Activated CD4-positive, alpha-beta T cell treated with anti-CD3 and anti-CD28 coated beads for 48 hours (primary cell): ENCODE measurements around the gene MDFIC2.
"Not testable (repeated sequence)": the region's sequence is repeated elsewhere in the genome, so short reads cannot be mapped to it uniquely, and the experiment has no call there.

ENCODE experiments used
- DNase-seq: peaks from one replicate; pipeline ENCODE4 v3.0.0-alpha.2; 2020

The MDFIC2 gene

DNA sequence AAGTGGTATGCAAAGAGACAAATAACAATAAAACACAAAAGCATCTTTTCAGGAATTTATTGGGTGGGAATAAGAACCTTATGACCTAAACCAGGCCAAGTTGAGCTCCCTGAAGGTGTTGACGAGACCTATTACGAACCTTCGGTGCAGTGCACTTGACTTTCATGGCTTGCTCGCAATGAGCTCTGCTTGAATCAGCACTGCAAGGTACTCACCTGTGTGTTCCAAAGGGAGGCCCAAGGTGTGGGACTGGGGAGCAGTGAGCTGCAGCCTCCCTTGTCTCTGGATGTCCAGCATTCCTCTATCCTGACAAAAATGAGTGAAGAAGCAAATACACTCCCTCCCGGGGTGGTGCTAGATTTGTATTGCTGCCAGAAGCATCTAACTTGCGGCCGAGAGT, at the start of gene MDFIC2:
TSS of gene MDFIC2 (minus strand) at position 303 of the 400 bp plus-strand sequence. CDS start 665 bp downstream, outside the sequence.
- DNase-seq, result no peak

DNA sequence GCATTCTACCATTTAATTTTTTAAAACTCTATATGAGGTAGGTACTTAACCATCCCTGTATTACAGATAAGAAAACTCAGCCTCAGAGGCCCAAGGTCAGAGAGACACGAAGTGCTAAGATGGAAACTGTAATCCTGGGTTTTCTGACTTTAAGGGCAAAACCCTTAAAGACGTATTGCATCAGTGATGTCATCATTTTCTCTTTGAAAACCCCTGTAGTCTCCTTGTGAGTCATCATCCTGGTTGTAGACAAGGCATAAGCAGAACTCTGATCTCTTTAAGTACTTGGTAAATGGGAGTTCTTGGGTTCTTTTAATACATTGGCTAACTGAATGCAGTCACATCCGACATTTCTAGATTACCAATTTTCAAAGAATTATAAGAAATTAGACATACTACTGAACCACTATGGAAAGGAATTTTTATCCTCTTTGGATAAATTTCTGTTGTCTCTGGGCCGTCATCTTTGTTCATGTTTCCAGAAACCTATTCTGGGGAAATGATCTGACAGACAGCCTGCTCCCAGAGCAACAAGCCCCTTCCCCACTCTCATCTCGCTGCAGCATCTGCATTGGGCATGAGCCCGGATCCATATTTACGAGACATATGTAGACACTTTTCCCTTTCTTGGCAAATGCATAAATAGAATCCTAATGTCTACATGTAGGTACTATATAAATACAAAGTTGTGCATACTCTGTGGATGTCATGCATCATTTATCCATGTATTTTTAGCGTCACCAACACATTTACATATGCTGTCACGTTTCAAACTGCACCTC, 48.7 kb upstream of the MDFIC2 start:
- no peak for DNase-seq

DNA sequence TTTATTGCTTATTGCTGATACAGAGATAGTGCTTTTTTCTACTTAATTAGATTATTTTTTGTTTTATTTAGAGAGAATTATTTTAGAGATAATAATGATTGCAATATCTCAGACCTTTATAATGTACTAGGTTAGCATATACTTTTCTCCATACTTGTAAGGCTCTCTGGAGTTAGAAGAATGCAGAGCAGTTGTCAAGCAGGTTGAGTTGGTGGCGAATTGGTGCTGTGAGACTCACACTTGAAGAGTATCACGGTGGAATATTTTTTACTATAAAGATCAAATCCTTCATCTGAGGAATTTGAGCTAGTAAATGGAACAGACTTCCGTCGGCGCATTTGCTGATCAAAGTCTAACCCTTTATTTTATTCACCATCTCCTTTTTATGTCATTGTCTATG, 47.3 kb upstream of the MDFIC2 start:
- no peak for DNase-seq

DNA sequence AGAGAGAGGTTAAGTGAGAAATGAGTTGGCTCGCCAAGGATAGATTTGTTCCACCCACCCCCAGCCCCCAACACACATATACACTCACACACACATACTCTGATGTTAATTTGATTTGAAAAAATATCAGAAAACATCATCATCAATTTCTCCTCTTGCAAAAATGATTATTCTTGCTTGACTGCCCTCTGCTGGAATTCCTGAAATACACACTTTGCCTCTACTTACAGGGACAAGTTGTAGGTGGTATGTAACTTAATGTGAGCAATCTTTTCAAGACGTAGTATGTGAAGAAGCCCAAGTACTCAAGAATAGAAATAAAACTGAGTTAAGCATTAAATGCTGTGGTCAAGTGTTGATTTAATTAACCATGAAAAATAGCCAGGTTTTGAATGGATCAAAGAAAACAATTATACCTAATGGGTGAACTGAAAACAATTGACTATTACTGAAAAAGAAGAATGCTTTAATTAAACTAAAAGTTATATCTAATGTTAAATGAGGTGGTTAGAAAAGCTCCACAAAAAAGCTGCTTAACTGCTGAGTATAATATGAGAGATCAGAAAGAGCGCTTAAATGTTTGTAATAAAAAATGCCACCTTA, 46.6 kb upstream of the MDFIC2 start:
- no peak for DNase-seq

DNA sequence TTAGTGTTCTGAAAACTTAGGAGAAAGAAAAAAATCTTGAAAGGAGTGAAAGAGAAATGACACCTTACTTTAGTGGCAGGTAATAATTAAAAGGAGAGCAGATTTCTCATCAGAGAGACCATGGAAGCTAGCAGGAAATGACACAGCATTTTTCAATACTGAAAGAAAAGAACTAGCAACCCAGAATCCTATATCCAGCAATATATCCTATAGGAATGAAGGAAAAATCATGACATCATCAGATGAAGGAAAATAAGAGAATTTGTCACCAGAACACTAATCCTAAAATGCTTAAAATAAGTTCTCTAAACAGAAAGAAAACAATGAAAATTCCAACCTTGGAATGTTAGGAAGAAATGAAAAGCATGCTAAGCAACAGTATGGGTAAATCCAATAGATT, 39.8 kb upstream of the MDFIC2 start:
- DNase-seq, result no peak

DNA sequence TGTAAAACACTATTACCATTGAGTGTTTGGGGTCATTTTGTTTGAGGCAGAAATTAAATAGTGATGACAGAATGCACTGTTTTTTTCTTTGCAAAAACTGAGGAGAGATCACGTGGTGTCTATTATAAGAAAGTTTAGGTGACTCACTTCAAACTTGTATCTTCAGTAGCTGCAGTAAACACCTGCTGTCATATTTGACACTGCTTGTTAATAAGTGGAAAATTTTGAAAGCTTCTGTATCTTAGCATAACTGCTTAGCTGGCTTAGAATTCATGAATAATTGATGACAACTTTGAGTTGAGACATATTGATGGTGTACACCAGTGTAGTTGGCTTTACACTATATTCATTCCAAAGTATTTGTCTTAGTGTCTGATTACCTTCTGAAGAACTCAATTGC, 29.7 kb upstream of the MDFIC2 start:
- DNase-seq, result no peak

DNA sequence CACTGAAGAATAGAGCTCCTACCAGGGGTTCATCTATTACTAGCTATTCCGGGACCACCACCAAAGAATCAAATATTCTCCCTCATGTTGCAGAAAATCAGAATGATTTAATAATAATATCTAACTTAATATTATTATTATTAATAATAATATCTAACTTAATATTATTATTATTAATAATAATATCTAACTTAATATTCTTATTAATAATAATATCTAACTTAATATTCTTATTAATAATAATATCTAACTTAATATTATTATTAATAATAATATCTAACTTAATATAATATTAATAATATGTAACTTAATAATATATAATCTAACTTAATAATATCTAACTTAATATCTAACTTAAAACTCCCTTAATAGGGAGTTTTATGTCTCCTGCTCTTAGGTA, 24.4 kb upstream of the MDFIC2 start:
- DNase-seq, result not testable (repeated sequence)

DNA sequence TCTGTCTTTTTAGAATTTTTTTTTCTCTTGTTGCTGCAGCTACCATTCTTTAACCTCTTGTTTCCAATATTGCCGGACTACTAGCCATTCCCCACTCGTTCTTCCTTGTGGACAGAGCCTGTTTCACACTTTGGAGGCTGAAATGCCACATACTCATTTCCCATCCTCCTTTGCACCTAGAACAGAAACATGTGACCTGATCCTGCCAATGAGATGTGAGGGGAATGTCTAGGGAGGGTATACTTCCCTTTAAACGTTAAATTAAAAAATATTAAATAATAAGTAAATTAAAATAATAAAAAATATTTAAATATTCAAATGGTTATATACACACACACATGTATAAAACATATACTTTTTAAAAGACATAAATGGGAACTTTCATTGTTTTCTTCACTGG, 20.6 kb upstream of the MDFIC2 start:
- no peak for DNase-seq

DNA sequence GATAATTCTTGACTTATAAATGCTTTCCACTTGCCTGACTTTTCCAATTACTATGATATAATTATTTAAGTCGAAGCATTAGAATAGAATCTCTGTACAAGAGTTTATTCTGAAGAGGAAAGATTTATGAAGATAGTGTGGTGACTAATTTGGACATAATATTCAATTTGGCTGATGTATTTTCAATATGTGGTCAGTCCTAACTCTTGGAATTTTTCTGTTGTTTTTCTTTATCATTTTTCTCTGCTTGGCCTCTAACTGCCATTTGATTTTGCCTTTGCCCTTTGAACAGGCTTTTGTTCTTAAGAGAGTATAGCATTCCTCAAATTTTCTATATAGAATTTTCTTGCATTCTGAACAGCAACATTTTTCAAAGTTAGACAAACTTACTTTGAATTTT, 2.6 kb upstream of the MDFIC2 start:
- DNase-seq, result no peak

DNA sequence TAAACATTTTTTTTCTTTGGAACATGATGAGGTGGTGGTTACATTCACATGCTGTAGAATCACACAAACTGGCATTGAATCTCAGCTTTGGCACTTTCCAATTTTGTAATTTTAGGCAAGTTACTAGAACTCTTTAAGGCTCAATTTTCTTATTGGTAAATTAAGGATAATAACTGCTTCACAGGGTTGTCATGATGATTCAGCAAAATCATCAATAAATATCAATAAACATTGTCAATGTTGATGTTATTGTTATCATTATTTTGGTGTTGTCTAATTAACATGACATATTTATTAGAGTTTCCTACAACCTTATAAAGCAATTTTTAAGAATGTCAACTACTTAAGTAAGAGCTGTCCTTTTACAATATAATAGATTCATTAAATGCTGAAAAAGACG, 1.6 kb downstream of the MDFIC2 start:
- DNase-seq, result no peak

DNA sequence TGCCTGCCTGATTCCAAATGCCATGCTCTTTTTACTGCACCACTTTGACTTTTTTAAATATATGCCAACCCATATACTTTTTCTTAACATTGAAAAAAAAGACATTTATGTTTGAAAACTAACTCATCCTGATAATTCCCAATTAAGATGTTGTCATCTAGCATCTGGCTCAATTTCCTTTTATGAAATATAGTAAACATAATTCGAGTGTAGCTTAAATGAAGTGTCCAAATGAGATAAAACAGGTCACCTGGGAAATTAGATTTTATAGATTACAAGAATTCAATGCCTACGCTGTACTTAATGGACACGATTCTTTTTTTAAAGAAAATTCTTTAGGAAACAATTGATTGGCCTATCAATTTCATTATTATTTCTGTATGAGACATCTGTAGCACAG, 2.8 kb downstream of the MDFIC2 start:
- DNase-seq, result no peak

DNA sequence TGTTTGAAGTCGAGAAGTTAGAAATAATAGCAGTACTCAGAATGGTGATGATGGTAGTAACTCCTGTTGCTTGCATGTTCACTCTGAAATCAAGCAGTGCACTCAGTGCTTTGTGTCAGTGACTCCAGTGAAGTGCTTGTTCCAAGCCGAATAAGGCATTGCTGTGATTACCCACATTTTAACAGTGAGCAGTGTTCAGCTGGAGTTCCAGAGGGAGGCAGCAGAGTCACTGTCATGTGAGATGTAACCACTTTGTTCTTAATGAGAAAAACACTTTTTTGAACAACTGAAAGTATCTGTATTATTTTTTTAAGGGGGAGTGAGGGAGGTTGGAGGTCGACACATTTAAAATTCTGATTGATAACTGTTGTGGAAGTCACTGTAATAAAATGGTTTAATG, 3.7 kb downstream of the MDFIC2 start:
- no peak for DNase-seq

DNA sequence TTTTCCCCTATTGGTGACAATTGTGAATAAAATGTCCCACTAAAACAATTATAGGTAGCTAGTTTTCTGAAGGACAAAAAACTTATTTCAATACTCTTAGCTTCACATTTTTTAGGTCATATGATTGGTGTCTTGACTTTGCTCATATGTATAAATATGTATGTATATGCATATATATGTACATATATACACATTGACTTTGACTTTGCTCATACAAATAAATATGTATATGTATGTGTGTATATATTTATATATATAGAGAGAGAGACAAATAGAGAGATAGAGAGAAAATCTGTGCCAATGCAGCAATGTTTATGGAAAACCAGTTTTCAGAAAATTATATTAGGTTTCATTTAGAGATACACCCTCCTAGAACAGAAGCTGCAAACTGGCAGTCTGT, 5.7 kb downstream of the MDFIC2 start:
- DNase-seq, result no peak

DNA sequence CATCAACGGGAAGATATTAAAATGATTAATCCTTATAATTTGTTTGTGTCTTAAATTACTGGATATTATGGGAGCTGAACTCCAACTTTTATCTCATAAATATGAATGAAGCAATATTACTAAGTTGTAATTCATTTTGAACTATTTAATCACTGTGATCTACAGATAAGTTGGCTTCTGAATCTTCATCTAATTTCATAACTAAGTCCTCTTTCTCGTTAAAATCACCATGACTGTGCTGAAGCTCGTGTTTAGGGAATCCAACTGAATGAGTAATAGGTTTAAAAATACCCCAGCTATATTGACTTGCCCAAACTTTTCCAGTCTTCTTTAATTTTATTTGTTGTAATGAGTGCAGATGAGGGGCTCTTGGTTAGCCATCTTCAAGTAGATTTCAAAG, 14.1 kb downstream of the MDFIC2 start:
- no peak for DNase-seq

DNA sequence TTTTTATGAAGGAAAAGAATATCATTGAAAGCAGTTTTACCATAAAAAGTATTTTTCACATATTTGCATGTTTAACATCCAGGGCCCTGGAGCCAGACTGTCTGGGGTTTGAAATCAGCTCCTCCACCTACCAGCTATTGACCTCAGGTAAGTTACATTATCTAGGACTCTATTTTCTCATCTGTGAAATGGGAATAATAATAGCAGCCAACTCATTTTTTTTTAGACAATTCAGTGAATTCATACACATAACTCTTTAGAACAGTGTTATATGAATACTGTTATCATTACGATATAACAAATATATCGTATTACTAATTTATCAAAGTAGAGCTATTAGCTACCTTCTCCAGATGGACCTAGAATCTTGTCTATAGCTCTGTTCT, 21.3 kb downstream of the MDFIC2 start:
- DNase-seq, result no peak

DNA sequence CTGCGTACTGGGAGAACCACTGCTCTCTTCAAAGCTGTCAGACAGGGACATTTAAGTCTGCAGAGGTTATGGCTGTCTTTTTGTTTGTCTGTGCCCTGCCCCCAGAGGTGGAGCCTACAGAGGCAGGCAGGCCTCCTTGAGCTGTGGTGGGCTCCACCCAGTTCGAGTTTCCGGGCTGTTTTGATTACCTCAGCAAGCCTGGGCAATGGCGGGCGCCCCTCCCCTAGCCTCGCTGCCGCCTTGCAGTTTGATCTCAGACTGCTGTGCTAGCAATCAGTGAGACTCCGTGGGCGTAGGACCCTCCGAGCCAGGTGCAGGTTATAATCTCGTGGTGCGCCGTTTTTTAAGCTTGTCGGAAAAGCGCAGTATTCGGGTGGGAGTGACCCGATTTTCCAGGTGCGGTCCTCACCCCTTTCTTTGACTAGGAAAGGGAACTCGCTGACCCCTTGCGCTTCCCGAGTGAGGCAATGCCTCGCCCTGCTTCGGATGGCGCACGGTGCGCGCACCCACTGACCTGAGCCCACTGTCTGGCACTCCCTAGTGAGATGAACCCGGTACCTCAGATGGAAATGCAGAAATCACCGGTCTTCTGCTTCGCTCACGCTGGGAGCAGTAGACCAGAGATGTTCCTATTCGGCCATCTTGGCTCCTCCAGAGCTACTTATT, 21.9 kb downstream of the MDFIC2 start:
- not testable (repeated sequence) for DNase-seq

DNA sequence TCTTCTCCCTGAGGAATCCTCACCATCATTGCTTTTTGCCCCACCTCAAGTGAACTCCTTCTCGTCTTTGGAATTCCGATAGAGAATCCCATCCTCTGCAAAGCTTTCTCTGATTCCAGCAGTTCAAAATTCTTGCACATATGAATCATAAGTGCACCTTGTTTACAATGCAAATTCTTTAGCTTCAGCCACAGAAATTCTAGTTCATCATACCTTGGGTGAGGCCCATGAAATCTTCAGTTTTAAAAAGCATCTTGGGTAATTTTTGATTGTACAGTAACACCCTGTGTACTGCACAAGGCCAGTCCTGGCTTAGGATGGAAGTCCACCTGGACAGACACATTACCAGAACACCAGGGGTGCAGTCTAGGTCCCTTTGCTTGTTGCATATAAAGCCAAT, 30.8 kb downstream of the MDFIC2 start:
- DNase-seq, result no peak

DNA sequence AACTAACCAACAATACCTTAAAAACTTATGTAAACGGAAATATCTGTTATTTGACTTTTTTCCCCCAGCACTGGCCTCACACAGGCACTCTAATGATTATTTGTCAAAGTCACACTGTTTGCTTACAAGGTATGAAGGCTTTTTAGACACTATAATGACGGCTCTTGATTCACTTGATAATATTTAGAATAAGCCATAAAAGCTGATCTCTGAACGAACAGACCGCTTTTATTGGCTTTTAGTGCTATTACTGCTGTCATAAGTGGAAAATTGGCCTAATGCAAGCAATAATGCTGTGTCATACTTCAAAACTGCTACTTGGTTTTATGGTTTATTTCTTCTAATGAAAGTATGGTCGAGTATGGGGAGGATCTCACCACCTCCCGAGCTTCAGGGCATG, 35.1 kb downstream of the MDFIC2 start:
- DNase-seq, result no peak

DNA sequence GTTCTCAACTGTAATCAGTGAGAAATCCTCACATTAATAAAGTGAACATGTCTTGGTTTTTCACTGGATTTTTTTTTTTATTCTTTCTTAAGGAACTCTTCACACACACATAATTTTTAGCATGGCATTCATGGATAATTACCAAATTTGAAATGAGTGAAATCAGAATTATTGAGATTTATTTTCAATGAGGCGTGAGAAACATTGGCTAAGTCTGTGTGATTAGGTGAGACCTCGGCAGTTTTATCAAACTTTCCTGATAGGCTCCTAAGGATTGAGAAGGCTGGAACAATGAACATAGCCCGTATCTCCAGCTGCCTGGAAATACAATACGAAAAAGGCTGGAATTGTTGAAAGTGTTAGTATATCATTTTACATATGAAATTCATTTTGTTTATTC, 35.5 kb downstream of the MDFIC2 start:
- no peak for DNase-seq

DNA sequence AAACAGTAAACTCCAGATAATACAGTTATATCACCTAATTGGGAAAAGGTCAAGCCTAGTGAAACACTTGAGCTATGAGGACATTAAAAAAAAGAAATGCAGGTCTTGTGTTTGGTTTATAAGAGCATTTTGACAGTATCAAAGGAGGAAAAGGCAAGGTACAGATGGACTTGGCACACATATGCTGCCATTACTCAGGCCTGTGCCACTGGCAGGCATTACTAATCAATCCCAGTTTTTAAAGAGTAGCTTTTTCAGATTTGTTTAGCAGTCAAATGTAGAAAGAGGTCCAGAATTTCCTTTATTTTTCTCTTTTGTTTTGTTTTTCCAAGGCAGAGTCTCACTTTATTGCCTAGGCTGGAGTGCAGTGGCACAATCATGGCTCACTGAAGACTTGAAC, 38.9 kb downstream of the MDFIC2 start:
- DNase-seq, result no peak

DNA sequence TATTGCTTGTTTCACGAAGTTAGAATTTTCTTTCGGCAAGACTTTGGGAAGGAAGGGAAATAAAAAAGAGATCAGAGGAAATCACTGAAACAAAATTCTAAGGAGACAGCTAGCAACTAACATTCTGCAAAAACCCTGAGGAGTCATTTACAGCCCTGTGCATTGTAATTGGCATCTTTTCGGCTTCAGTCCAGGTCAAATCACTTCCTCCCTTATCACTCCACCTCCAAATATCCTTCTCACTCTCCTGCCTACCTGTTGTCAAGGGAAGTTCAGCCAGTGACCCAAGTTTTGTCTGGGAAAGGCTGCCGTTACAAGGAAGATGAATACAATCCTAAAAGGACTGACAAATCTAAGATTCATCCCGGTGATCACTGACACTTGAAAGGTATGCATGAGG, 39.6 kb downstream of the MDFIC2 start:
- DNase-seq, result no peak

DNA sequence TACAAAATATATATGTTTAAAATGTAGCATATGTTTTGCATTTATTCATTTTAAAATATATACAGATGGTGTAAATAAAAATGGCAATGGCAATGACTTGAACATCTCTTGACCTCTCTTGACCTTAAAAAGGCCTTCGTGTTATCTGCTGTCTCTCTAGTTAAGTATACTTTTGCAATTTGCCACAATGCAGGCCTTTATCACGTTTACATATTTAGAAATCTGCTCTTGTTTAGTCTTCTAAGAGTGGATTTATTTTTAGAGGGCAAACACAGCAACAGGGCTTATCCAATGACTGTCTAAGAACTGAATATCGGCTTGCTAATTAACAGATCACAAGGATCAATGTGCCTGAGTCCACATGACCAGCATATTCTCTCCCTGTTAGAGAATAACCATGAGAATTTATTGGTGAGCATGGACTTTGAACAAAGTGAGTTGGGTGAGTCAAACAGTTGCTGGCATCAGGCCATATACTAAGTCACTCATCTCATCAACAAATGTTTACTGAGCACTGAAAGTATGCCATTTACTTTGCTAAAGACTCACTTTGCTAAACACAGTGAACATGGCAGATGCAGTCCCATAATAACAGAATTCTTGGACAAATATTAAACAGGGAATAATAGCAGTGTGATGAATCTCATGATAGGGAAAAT, 48.2 kb downstream of the MDFIC2 start:
- DNase-seq, result no peak

DNA sequence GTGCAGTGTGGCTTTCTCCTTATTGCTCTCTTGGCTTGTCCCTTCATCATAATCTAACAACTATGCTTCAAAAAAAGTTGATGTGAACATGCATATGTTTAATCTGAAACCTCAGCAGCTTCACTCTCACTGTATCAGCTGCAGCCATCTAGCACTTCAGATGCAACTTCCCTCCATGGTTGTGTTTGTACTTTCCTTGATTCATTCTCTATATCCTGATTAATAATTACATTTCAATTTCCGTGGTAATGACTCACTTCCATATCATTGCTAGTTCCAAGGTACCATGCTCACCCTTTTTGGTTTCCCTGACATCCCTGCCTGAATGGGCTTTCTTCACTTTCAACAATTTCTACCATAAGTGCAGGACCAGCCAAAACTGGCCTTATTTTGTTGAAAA, 51.2 kb downstream of the MDFIC2 start:
- DNase-seq, result no peak

DNA sequence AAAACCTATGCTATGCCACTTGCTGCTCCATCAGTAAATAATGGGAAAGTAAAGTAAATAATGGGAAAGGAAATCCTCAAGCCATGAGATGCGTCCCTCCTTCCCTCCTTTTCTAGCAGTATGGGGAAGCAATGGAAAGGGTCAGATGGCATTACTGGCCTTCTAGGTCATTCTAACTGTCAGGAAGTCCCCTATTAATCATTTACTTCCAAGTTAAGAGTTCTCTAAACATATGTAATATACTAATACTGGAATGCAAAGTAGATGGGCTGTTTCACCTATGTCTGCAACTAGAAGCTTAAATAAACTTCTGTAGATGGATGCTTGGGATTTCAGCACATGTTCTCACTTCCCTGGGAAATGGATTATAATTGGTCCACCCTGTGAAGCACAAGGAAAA, 55.9 kb downstream of the MDFIC2 start:
- DNase-seq, result no peak
